GM19328 (cell line): Measurements from ENCODE around the gene M1AP.
A peak's percentile ranks its signal among the peaks of the same experiment; 100 is the strongest.
"Not testable (repeated sequence)": the region's sequence is repeated elsewhere in the genome, so short reads cannot be mapped to it uniquely, and the experiment has no call there.

ENCODE experiments used
- ATAC-seq: cut with Tn5 transposase; IDR thresholded peaks from one replicate; pipeline ENCODE4 v1.9.1; 2021; ENCODE audit warnings: mild to moderate bottlenecking, moderate library complexity; ENCODE audit not compliant: unreplicated experiment

Gene M1AP

DNA sequence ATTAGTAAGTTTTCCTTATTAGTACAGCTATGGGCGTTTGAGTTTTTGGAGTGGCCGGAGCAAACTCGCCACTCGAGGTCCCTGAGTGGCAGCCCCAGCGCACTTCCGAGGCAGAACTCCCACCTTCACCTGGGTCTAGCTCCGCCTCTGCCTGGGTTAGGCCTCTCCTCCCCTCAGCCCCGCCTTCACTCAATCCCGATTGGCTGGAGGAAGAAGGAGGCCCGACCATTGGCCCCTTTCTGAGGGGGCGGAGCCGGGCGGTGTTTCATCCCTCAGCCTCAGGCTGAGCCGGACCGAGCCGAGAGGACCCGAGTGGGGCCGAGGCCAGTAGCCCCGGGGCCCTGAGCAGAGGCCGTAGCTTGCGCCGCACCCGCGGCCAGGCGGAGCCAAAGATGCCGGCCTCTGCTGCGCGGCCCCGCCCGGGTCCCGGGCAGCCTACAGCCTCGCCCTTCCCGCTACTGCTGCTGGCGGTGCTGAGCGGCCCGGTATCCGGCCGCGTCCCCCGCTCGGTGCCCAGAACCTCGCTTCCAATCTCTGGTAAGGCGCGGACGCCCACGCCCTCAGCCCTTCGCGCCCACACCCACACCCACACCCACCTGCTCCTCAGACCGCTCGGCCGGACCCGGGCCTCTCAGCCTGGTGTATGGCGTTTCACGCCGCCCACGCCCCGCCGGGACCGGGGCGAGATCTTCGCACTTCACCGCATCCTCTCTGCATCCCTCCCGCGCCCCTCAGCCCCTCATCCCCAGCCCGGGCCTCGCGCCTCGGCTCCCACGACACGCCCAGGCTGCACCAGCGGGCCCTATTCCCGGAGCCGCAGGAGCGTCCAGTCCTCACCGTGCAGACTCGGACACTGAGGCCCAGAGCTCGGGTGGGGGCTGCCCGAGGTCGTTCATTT, 6.1 kb upstream of the M1AP start, which contains the start of gene SEMA4F:
TSS of gene SEMA4F (plus strand) at position 263 of the 898 bp plus-strand sequence. CDS start at position 393, 130 bp downstream.
- ATAC-seq = peak; percentile 99

DNA sequence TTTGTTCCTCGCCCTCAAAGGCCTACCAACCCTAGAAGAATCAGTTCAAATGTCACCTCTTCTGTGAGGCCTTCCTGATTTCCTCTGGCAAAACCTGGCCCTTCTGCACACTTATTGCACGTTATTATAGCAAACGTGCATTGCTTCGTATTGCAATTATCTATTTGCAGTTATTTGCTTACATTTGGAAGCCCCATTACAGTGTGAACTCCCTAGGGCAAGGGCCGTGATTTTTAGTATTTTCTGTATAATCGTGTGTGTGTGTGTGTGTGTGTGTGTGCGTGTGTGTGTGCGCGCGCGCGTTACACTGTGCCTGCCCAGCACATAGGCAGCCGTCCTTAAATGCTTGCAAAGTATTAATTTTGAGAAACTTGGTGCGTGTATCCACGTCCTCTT, 5.5 kb upstream of the M1AP start:
- ATAC-seq = peak; percentile 12

DNA sequence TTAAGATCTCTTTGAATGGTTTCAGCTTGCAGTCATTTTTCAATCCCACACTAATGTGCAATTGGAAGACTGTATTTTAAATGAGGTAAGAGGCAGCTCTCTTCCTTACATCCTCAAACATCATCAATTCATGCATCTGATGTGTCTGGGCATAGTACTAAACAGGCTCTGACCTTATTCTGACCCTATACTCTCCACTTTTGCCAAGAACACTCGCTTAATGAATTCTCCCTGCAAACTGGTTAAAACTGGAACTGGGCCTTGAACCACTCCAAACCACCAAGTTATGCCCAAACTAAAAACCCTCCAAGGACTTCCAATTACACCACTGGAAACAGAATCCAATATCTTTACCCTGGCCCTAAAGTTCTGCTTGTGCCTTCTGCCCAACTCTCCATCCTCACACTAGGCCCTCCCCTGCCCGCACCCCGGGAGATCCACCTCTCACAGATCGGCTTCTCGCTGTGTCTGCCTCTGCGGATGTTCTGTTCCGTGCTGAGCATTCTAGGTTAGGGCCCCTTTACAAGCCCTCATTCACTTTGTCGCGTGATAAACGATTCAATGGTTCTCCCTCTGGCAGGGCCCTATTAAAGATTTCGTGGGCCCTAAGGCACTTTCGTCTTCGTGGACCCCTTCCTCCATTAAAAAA, 1.2 kb downstream of the M1AP start:
- ATAC-seq = no peak

DNA sequence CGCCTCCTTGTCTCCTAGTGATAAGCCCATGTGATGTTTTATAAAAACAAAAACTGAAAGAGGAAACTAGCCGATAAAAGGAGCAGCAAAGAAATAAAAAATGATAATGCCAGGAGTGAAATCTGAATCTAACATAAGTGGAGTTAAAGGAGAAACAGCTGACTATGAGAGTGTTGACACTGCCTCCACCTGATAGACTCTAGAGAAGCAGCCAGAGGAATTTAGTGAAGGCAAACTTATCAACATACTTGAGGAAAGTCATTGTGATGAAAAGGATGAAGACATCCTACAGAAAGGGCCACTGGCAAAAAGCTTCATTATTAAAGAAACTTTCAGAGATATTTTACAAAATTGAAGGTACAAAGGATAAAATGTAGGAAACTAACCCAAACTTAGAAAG, 1.9 kb downstream of the M1AP start:
- ATAC-seq = no peak

DNA sequence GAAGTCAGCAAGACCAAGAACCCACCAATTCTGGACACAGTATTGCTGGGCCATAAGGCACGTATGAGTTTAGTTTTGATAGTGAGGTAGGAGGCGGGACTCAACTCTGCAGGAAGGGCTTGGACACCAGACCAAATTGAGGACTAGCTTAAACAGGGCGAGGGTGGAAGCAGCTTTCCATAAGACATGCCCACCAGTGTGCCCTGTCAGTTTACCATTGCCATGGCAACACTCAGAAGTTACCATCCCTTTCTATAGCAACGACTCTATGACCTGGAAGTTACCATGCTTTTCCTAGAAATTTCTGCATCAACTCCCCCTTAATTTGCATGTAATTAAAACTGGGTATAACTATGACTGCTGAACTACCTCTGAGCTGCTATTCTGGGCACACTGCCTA, 2.8 kb downstream of the M1AP start:
- ATAC-seq = no peak

DNA sequence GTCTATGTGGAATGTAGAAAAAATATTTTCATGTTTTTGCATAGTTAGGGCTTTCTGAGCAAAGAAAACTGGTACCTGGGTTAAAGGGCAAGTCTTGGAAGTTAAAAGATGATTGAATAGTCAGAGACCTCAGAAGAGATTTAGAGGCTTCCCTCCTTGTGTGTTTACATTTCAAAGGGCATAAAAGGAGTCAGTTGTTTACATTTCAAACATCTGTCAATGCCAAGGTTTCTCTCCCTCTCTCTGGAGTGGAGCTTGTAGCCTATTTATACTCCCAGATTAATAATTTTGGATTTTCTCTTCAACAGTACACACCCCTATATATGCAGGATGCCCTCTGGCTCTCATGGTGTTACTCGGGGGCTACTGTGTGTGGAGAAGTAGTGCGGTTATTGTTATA, 8.6 kb downstream of the M1AP start:
- no peak for ATAC-seq

DNA sequence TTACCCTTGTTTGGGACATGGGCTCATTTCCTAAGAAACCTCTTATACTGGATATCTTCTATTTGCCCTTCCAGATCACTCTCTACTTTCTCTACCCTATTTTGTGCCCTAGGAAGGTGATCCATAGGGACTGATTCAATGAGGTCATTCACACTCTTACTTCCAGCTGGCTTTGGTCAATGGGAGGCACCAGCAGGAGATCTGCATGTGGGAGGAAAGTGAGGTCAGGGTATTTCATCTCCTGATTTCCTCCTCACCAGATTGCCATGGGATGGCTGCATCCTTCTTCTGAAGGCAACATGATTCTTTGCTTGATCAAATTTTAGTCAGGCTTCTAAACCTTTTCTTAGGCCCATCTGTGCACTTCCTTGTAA, 15.2 kb downstream of the M1AP start:
- ATAC-seq = no peak

DNA sequence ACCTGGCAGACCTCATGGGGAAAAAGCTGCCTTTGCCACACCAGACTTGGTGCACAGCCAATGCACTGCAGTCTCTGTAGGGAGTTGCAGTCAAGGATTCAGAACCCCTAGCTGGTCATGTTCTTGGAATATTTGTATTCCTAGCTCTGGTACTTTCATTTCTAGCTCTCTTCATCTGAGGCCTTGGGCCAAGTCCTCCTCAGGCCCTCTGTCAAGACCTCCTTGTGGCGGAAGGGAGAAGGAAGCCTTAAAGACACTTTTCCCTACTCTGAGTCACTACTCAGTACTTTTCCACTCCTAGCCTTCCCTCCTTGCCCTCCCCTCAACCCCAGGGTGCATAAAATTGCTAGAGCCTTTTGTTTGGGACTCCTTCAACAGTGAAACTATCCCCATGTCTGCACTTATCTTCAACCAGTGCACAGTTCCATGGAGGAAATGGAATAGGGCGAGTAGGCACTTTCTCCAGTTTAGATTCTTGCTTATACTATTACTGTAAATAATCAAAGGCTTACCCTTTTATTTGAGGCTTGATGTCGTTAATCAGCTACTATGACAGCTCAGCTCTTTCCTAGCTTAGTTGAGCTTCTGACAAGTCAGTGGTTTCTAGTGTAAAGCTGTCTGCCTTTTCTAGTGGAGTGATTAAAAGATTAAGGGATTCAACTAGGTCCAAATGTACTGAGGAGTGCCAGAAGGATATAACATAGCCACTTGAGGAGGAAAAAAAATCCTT, 15.8 kb downstream of the M1AP start:
- ATAC-seq = no peak

DNA sequence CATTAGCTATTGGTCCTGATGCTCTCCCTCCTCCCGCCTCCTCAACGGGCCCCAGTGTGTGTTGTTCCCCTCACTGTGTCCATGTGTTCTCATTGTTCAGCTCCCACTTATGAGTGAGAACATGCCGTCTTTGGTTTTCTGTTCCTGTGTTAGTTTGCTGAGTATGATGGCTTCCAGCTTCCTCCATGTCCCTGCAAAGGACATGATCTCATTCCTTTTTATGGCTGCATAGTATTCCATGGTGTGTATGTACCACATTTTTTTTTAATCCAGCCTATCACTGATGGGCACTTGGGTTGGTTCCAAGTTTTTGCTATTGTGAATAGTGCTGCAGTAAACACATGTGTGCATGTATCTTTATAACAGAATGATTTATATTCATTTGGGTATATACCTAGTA, 17.7 kb downstream of the M1AP start:
- ATAC-seq = not testable (repeated sequence)

DNA sequence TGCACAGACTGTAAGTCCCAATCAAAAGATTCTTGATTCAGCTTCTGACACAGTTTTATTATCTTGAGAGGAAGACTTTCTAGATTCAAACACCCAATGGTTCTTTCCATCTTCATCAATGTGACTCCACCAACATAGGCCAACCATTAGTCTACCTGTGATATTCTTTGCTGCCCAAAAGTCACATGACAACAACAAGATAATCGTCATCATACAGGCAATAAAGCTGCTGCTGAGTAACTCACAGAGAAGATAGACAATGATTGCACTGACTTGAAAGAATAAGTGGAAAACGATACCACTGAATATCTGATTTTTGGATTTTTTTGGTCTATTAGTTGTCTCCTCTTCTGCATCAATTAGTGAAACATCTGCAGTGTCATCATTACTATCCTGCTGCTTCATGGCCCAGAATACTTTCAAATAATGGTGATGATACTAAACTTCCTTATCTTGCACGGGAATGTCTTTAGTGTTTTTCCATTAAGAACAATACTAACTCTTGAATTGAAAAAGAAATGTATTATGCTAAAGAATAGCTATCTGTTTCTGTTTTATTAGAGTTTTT, 19.5 kb downstream of the M1AP start:
- ATAC-seq = no peak

DNA sequence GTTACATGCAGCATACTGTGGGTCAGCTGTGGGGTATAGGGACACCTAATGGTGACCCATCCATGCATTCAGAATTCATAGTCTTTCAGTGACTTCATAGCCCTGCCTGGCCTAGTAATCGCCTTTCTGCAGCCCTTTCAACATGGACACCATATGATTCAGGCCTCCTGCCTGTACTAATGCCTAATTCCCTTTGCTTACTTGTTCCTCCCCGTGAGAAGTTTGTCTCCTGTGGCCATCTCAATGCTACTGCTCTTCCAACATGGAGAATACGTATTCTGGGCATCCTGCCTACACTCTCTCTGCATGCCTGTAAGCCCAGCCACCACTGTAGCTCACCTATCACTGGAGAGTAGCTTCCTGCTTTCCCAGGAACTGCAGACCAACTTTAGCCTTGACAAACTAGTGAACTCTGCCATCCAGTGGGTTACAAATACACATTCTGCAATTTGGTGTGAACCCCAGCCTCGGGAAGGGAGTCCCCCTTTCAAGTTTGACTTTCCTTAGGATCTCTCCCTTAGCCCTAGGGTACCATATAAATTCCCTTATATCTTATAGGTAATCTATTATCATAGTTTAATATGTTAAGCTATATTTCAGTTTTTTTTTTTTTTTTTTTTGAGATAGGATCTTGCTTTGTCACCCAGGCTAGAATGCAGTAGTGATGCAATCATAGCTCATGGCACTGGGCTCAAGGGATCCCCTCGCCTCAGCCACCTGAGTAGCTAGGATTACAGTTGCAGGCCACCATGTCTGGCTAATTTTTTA, 22.3 kb downstream of the M1AP start:
- no peak for ATAC-seq

DNA sequence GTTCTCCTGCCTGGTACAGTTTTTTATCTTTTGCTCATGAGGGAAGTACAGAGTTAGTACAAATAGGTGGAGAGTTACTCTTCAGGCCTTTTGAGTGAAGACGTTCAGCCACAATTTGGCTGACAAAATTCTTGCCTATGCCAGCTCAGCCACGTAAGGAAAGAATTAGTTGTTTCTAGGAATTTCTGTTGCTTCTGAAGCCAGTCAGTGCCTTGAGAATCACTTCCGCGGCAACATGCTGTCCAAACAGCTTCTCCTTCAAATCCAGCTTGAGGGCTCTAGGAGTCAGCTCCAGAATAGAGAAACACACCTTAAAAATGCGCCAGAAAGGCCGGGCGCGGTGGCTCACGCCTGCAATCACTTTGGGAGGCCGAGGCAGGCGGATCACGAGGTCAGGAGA, 27.5 kb downstream of the M1AP start:
- no peak for ATAC-seq

DNA sequence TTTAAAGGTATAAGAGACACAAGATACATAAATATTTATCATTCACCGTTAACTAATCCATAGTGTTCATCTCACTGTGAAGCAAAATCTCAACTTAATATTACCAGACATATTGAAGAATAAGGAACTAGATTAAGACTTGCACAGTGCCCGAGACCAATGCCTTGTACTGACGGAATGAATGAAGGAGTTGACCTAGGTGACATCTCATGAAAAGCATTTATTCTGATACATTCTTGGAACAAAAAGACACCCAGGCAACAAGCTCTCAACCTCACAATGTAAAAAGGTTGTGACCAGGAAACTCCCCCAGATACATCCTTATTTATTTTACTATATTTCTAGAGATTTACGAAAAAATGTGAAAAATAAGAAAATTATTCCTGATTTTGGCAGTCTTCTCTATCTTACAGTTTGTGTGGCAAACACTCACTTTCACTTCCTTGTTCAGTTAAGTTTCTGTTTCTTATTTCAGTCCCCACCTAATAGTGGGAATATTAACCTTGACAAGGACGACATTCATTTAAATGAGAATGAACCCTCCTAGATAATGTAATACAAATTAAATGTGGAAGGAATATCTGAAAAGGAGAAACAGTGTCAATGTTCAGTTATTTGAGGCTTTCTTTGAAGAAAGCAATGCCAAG, 28.4 kb downstream of the M1AP start:
- no peak for ATAC-seq

DNA sequence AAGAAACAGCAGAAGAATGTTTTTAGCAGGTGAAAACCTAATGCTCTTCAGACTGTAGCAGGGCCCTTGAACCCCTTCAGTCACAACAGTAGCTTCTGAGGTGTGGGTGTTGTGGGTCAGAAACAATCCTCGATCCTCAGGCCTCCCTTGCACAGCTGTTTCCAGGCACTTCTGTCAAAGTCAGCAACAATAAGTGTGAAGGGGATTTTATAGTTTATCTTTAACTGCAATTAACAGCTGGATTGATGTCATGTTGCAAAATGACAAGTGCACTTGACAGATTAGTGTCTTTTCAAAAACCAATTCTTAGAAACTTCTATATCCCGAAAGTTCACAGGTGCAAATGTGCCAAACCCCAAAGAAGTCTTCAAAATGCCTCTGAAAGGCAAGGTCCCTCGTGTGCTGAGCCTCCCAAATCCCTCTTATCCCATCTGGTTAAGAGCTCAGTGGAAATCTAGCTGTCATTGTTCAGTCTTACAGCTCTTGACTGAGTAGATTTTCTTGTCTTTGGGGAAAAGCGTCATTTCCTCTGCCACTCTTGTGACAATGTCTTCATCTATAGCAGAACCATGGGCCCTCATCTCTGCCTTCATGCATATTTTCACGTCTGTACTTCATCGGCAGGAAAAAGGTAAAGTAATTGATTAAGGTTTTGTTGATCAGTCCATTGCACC, 29.6 kb downstream of the M1AP start:
- no peak for ATAC-seq

DNA sequence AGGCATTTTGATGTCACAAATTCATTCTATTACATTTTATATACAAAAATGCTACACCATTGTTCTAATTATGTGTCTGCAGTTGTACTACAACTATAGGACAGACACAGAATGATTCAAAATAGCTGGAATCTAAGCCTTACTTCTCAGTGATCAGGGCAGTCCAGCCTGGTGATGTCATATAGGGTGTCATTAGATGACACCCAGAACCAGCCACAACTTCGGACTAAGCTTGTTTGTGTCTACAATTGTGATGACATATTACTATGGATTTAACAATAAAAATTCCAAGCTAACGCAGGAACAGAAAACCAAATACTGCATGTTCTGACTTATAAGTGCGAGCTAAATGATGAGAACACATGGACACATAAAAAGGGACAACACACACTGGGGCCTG, 31.0 kb downstream of the M1AP start:
- ATAC-seq = no peak

DNA sequence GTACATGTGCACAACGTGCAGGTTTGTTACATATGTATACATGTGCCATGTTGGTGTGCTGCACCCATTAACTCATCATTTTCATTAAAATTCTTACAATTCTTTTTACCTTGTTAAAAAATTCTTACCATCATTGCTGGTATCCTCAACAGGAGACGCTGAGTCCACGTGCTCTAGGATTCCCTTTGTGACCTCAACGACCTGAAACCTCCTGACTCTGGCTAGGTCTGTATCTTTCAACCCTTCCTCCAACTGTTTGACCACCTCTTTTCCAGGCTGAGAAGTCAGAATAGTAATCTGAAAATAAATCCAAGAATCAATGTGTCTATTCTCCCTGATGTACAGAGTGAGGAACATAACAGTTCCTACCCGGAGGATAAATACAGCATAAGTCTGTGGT, 41.2 kb downstream of the M1AP start:
- no peak for ATAC-seq

DNA sequence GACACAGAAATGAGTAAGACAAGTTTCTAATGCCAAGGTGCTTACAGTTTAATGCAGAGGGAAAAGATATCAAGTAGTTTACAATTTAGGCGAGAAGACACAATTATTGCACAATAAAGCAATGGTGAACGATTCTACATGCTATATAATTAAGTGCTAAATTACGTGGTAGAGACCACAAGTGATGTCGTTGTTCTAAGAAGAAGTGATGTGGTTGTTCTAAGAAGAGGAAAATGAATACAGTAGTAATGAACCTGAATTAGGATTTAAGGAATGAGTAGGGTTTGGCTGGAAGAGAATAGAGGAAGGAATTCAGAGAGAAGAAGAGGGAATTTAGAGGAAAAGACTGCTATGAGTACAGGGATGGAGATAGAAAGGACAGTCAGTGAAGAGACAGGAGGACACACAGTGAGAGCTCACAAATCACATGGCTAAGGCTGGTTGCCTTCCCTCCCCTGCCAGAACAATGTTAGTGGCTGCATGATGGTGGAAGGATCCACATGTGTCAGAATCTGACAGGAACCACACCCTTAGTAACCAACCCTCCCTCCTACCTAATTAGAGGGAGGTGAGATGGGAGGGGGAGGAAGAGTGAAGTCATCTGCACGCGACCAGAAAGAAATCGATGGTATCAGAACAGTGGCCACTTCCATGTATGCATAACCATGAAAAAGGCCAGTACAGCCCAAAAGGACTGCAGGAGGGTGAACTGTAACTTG, 44.7 kb downstream of the M1AP start:
- no peak for ATAC-seq

DNA sequence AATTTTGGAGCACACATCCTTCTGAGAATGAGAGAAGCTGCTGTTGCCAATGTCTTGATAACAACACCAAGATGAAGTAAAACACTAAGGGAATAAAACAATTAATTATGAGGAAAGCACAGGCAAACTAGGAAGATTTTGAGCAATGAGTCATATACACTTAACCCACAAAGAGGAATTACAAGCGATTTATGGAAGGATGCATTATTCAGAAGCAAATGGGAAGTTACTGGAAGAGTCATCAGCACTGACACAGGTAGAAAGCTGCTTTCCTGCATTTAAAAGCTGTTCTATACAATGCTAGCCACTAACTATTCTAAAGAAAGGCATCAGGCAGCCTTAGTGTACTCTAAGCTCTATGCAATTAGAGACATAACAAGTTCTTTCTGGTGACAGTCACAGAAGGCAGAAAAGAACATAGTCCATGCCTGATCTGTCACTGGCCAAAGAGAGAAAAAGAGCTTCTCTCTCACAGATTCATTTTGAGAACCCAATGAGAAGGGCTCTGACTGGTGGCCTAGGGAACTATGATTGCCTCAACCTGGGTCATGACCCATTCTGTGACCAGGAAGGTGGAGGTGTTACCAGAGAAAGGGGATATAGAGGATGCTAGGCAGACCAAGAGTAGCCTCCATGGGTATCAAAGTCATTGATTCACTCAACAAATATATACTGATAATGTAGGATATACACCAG, 45.4 kb downstream of the M1AP start:
- ATAC-seq = no peak
